ENCODE measurements around the gene PHF14. TPM values are rescaled to one million over a fixed set of nuclear protein-coding genes. Genes with fewer than 3 reads are reported as not detected.

PHF14 gene
- total and polyA plus RNA-seq, 8 donors = 10.8 to 23.5 (median 15.3) TPM

DNA sequence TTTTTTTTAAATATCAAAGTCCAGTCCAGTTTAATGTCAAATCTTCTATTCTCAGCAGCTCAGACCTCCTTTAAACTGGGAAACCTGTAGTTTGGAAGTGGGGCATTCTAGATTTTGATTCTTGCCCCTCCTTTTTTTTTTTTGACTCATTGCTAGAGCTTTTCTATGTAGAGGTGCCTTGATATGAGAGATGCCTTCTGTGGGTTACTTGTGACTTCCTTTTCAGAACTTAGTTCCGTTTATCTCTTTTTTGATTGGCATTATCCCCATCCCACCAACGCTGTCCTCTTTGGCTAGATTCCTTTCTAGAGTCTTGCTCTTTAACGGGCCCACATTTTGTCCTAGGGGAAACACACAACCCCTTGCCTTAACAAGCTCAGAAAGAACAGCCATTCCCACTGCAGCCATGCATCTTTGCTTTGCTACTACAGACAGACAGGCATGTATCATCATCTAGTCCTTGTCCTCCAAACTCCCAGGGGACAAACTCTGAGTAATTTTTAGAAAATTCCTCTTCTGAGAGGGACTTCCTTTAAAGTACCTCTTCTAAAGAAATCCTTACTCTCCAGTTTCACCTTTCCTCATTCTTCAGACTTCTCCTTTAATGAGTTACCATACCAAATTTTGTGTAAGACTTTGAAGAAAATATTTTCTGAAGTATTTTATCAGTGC lies 153.6 kb downstream of the PHF14 start:
- FAIRE-seq (no peak), DNase-seq (no peak)

DNA sequence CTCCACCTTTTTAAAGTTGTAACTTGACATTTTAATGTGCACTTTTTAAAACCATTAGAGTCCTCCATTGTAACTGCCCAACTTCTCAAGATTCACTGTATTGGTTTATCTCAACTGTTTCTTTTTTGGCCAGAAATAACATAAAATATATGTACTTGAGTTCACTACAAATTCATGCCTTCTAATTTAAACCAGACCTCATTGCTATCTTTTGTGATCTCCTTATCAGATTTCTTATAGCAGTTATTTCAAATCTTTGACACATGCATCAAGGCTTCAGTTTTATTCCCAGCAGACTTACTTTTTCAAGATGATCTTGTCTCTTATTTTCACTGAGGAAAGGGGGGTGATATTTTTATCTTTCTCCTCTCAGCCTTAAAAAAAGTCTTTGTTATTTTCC lies 154.3 kb downstream of the PHF14 start:
- no peak overlapping the region for H3K4me3 ChIP-seq

More for the DNA sequence above, 153.6 kb downstream of the PHF14 start:
- WGBS, 2 donors = 85 to 90% methylated on average over 3 of the region's 3 CpGs
- no peaks in the 10 kb centered on the region for H3K9me3 ChIP-seq
- H3K36me3 ChIP-seq = no peaks in the 10 kb centered on the region
- no peak for ATAC-seq
- no peaks in the 10 kb centered on the region for H3K27me3 ChIP-seq
- no peak overlapping the region for H3K27ac ChIP-seq
- intact Hi-C loops (cut with DNase I) = no loop called here
- H3K4me3 ChIP-seq = no peak overlapping the region
- H3K4me1 ChIP-seq = no peaks in the 10 kb centered on the region
- TF ChIP-seq, protein P1, sequence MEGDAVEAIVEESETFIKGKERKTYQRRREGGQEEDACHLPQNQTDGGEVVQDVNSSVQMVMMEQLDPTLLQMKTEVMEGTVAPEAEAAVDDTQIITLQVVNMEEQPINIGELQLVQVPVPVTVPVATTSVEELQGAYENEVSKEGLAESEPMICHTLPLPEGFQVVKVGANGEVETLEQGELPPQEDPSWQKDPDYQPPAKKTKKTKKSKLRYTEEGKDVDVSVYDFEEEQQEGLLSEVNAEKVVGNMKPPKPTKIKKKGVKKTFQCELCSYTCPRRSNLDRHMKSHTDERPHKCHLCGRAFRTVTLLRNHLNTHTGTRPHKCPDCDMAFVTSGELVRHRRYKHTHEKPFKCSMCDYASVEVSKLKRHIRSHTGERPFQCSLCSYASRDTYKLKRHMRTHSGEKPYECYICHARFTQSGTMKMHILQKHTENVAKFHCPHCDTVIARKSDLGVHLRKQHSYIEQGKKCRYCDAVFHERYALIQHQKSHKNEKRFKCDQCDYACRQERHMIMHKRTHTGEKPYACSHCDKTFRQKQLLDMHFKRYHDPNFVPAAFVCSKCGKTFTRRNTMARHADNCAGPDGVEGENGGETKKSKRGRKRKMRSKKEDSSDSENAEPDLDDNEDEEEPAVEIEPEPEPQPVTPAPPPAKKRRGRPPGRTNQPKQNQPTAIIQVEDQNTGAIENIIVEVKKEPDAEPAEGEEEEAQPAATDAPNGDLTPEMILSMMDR (IDR thresholded peaks at IDR 0.05) = no peak

DNA sequence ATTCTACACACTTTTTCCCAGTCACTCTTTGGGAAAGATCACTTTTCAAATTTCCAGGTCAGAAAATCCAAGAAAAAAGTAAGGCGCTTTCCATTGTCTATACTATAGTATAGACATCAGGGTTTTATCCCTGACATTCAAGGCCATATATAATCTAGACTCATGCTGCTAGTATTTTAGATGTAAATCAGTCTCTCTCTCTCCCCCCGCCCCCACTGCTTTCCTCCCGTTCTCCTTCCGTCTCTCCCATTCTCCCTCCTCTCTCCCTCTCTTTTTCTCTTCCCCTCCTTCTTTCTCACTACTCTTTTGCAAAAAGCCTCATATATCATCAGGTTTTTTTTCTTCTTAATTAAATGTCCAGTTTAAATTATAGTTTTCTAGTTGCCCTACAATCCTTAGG lies 154.8 kb downstream of the PHF14 start:
- no peaks in the 10 kb centered on the region for H3K4me1 ChIP-seq
- H3K27ac ChIP-seq = no peak overlapping the region
- TF ChIP-seq, protein P1 (IDR thresholded peaks at IDR 0.05) = no peak
- ATAC-seq = no peak
- no peak overlapping the region for H3K4me3 ChIP-seq
- intact Hi-C loops (cut with DNase I) = no loop called here
- no peak for FAIRE-seq
- no peaks in the 10 kb centered on the region for H3K27me3 ChIP-seq
- 97 to 99% methylated on average over 4 of the region's 4 CpGs for WGBS, 2 donors
- no peak for DNase-seq
- H3K9me3 ChIP-seq = no peaks in the 10 kb centered on the region
- H3K36me3 ChIP-seq = no peaks in the 10 kb centered on the region

More for the DNA sequence above, 154.3 kb downstream of the PHF14 start:
- H3K27me3 ChIP-seq = no peaks in the 10 kb centered on the region
- no peaks in the 10 kb centered on the region for H3K36me3 ChIP-seq
- no peaks in the 10 kb centered on the region for H3K9me3 ChIP-seq
- FAIRE-seq = no peak
- DNase-seq = no peak
- ATAC-seq = no peak
- TF ChIP-seq, protein P1 (IDR thresholded peaks at IDR 0.05) = no peak
- H3K4me1 ChIP-seq = no peaks in the 10 kb centered on the region
- intact Hi-C loops (cut with DNase I) = no loop called here
- no peak overlapping the region for H3K27ac ChIP-seq

DNA sequence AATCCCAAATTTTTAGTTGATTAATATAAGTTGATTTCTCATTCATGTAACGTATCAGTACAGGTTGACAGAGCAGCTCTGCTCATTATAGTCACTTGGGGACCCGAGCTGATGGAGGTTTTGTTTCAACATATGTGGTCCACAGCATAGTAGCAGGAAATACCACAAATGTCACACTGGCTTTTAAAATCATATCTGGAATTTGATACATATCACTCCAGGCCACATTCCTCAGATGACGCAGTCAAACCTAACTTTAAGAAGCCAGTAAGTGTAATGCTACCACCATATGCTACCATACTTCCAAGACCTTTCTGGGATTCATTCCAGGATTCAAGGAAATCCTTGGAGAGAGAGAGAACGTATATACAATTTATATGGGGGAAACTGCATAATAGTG lies 156.3 kb downstream of the PHF14 start:
- Histone ChIP-seq H3K4me1 (no peaks in the 10 kb centered on the region), H3K4me3 (no peak overlapping the region), H3K36me3 (no peaks in the 10 kb centered on the region), H3K27ac (no peak overlapping the region), H3K27me3 (no peaks in the 10 kb centered on the region), H3K9me3 (no peaks in the 10 kb centered on the region)
- FAIRE-seq (no peak), DNase-seq (no peak), ATAC-seq (no peak)
- intact Hi-C loops (cut with DNase I) = no loop called here
- 95 to 96% methylated on average over 4 of the region's 4 CpGs for WGBS, 2 donors
- TF ChIP-seq, protein P1 (IDR thresholded peaks at IDR 0.05) = no peak

DNA sequence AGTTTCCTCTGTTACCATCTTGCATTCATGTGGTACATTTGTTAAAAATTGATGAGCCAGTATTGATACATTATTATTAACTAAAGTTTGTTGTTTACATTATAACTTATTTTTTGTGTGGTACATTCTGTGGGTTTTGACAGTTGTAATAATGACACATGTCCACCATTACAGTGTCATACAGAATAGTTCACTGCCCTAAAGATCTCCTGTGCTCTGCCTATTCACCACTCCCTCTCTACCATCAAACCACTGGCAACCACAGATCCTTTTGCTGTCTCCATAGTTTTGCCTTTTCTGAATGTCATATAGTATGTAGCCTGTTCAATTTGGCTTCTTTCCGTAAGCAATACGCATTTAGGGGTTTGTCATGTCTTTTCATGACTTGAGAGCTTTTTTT lies 156.9 kb downstream of the PHF14 start:
- no peaks in the 10 kb centered on the region for H3K9me3 ChIP-seq
- FAIRE-seq (no peak), DNase-seq (no peak), ATAC-seq (no peak)
- TF ChIP-seq, protein P1 (IDR thresholded peaks at IDR 0.05) = no peak
- H3K4me1 ChIP-seq = no peaks in the 10 kb centered on the region
- H3K36me3 ChIP-seq = no peaks in the 10 kb centered on the region
- no peaks in the 10 kb centered on the region for H3K27me3 ChIP-seq
- H3K4me3 ChIP-seq = no peak overlapping the region
- H3K27ac ChIP-seq = no peak overlapping the region
- WGBS, 2 donors = 97 to 99% methylated on average over 2 of the region's 2 CpGs
- intact Hi-C loops (cut with DNase I) = no loop called here

Measured in pancreas (tissue), 10 donors.